Lung (tissue), 12 donors: ENCODE results near the gene ELF1. TPM values are rescaled to one million over a fixed set of nuclear protein-coding genes. Genes with fewer than 3 reads are reported as not detected.
A peak's percentile ranks its signal among the peaks of the same experiment; 100 is the strongest.

Experiments used
- ATAC-seq: fragments of 200-7000 bp; cut with Tn5 transposase; one replicate; pipeline ENCODE4 v1.9.1; 2020; ENCODE audit warnings: moderate number of reproducible peaks; ENCODE audit not compliant: insufficient read depth, low FRiP score
- DNase-seq, 3 donors: peaks; one replicate each; pipeline ENCODE4 v3.0.0-alpha.2; 2013 to 2017
- H3K27ac ChIP-seq, 2 donors: one replicate each; pipeline ENCODE4 v1.5.1; 2013; ENCODE audit warnings: mild to moderate bottlenecking in 2 of 2, moderate library complexity in 2 of 2, control low read depth in 1 of 2, inconsistent platforms in 1 of 2, low read depth in 1 of 2, low read length in 1 of 2
- H3K27me3 ChIP-seq, 3 donors: one replicate each; pipeline ENCODE4 v1.5.1; 2013; ENCODE audit warnings: low read length in 2 of 3; ENCODE audit not compliant: control insufficient read depth in 3 of 3, insufficient read depth in 3 of 3
- H3K36me3 ChIP-seq, 4 donors: one replicate each; pipeline ENCODE4 v1.5.1; 2013; ENCODE audit warnings: low read length in 4 of 4, mild to moderate bottlenecking in 1 of 4, moderate library complexity in 1 of 4; ENCODE audit not compliant: control insufficient read depth in 4 of 4, insufficient read depth in 4 of 4
- H3K4me1 ChIP-seq, 5 donors: one replicate each; pipeline ENCODE4 v1.5.1; 2013; ENCODE audit warnings: low read length in 5 of 5, mild to moderate bottlenecking in 2 of 5, moderate library complexity in 1 of 5; ENCODE audit not compliant: control insufficient read depth in 5 of 5, insufficient read depth in 5 of 5
- H3K4me3 ChIP-seq: one replicate; pipeline ENCODE4 v1.5.1; 2013; ENCODE audit warnings: mild to moderate bottlenecking, control low read depth, moderate library complexity
- H3K9ac ChIP-seq, 2 donors: one replicate each; pipeline ENCODE4 v1.5.1; 2013; ENCODE audit warnings: low read length in 2 of 2, control low read depth in 1 of 2; ENCODE audit not compliant: insufficient read depth in 1 of 2
- H3K9me3 ChIP-seq, 4 donors: one replicate each; pipeline ENCODE4 v1.5.1; 2013; ENCODE audit warnings: low read length in 3 of 4, mild to moderate bottlenecking in 1 of 4, moderate library complexity in 1 of 4; ENCODE audit not compliant: control insufficient read depth in 4 of 4, insufficient read depth in 3 of 4
- CTCF ChIP-seq: IDR thresholded peaks from 2 replicates; pipeline ENCODE4 v1.5.1; 2012; ENCODE audit warnings: mild to moderate bottlenecking; ENCODE audit errors: control extremely low read depth, extremely low read depth
- WGBS, 2 donors: extraction: QIAGEN DNeasy Blood & Tissue Kit; methylation state at CpG; one replicate each; pipeline ENCODE4 v1.1.7; 2013; 5-methylcytosine and 5-hydroxymethylcytosine counted together
- polyA plus RNA-seq, 2 donors: library from polyadenylated mRNA; stranded (reverse); fragments of 200-250 nt; gene quantifications; one replicate each; pipeline ENCODE4 v1.2.1, GENCODE V29; 2013
- total RNA-seq, 2 donors: library from RNA; depleted of rRNA in 1 of 2; stranded (reverse); fragments of >200 nt in 1 of 2; gene quantifications; one replicate each; pipeline ENCODE4 v1.2.1, GENCODE V29; 2014 to 2021
- donor health status: control.
- donor health status: control.
- donor health status: Bipolar disorder and iron deficiency.
- donor health status: healthy.
- donor health status: DM: yes; HTN: yes; CAD: no.

ELF1 gene
- total and polyA plus RNA-seq, 4 donors, result 10.8 to 107 (median 63.6) TPM

- Histone ChIP-seq H3K4me1 (peaks cover 0 to 20% (median 0%) of the 10 kb centered on the region in 5 donors), H3K27ac (no peak overlapping the region), H3K36me3 (peaks cover 0 to 4% (median 0%) of the 10 kb centered on the region in 4 donors), H3K27me3 (no peaks in the 10 kb centered on the region), H3K9ac (peak overlapping the region in 1 of 2 donors; percentile 50), H3K4me3 (no peak overlapping the region), H3K9me3 (no peaks in the 10 kb centered on the region)
- no peak for DNase-seq
- no peak for ATAC-seq
- TF ChIP-seq CTCF, result no peak
- 18 to 40% methylated on average over 3 of the region's 3 CpGs for WGBS, 2 donors
Measured at GRCh38 chr13:41017817-41018601, 1.1 kb downstream of the ELF1 start.

GRCh38 chr13:41017159-41017558 lies 2.0 kb downstream of the ELF1 start:
- DNase-seq, result peak in 1 of 3 donors; percentile 19
- Histone ChIP-seq H3K27me3 (no peaks in the 10 kb centered on the region), H3K36me3 (peaks cover 0 to 7% (median 0%) of the 10 kb centered on the region in 4 donors), H3K4me1 (peaks cover 0 to 20% (median 0%) of the 10 kb centered on the region in 5 donors), H3K9me3 (no peaks in the 10 kb centered on the region), H3K4me3 (no peak overlapping the region), H3K27ac (no peak overlapping the region), H3K9ac (peak overlapping the region in 1 of 2 donors; percentile 16)
- no peak for ATAC-seq
- WGBS, 2 donors, result 20 to 30% methylated on average over 2 of the region's 2 CpGs
- TF ChIP-seq CTCF, result no peak

GRCh38 chr13:41015920-41016319 lies 3.2 kb downstream of the ELF1 start:
- H3K27me3 ChIP-seq, result no peaks in the 10 kb centered on the region
- DNase-seq, result no peak
- H3K4me3 ChIP-seq, result no peak overlapping the region
- no peaks in the 10 kb centered on the region for H3K9me3 ChIP-seq
- H3K36me3 ChIP-seq, result peaks cover 0 to 7% (median 2%) of the 10 kb centered on the region in 4 donors
- no peak for TF ChIP-seq CTCF
- H3K27ac ChIP-seq, result no peak overlapping the region
- ATAC-seq, result no peak
- no peak overlapping the region for H3K9ac ChIP-seq
- peaks cover 0 to 15% (median 0%) of the 10 kb centered on the region in 5 donors for H3K4me1 ChIP-seq
- WGBS, 2 donors, result 56 to 71% methylated on average over 6 of the region's 6 CpGs
